C4-2B (cell line): ENCODE results near the gene NRIP1.

Experiments used
- ZFX ChIP-seq: fragments of 450-650 bp; IDR thresholded peaks from 2 replicates; pipeline ENCODE4 v1.6.1; 2017
- TF ChIP-seq, protein P1 (sequence below): fragments of 450-650 bp; conservative IDR thresholded peaks from 2 replicates; pipeline ENCODE4 v1.5.1; 2017; ENCODE audit warnings: mild to moderate bottlenecking

DNA sequence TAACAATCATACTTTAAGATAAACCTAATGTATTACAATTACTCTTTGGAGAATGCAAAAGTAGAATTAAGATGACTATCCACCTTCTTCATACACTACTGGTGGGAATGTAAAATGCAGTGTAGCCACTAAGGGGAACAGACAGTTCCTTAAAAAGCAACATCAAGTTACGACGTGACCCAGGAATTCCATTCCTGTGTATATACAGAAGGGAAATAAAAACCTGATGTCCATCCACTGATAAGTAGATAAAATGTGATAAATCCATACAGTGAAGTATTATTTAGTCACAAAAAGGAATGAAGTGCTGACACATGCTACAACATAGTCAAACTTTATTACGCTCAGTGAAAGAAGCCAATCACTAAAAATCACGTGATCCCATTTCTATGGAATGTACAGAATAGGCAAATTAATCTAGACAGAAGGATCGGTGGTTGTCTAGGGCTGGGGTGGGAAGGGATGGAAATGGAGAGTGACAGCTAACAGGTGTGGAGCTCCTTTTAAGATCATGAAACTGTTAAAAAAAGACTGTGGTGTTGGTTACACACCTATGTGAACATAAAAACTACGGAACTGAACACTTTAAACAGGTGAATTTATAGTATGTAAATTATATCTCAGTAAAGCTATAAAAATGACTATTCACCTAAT is 42.1 kb downstream of the NRIP1 start:
- TF ChIP-seq, protein P1, sequence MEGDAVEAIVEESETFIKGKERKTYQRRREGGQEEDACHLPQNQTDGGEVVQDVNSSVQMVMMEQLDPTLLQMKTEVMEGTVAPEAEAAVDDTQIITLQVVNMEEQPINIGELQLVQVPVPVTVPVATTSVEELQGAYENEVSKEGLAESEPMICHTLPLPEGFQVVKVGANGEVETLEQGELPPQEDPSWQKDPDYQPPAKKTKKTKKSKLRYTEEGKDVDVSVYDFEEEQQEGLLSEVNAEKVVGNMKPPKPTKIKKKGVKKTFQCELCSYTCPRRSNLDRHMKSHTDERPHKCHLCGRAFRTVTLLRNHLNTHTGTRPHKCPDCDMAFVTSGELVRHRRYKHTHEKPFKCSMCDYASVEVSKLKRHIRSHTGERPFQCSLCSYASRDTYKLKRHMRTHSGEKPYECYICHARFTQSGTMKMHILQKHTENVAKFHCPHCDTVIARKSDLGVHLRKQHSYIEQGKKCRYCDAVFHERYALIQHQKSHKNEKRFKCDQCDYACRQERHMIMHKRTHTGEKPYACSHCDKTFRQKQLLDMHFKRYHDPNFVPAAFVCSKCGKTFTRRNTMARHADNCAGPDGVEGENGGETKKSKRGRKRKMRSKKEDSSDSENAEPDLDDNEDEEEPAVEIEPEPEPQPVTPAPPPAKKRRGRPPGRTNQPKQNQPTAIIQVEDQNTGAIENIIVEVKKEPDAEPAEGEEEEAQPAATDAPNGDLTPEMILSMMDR: no peak
- no peak for TF ChIP-seq ZFX
